Right atrium auricular region (tissue), 2 donors: ENCODE measurements around the gene MST1. TPM values are rescaled to one million over a fixed set of nuclear protein-coding genes. Genes with fewer than 3 reads are reported as not detected.

Source experiments
- DNase-seq: peaks from one replicate; pipeline ENCODE4 v3.0.0-alpha.2; 2019; ENCODE audit warnings: low spot score
- H3K27ac ChIP-seq, 2 donors: fragments of 200-600 bp; sonication (generic); 1 replicate in 1 of 2; 2 replicates in 1 of 2; pipeline ENCODE4 v1.5.1; 2016 to 2019
- H3K27me3 ChIP-seq, 2 donors: fragments of 200-600 bp; sonication (generic); one replicate each; pipeline versions ENCODE4 v1.5.1 to v1.6.0; 2017 to 2019
- H3K36me3 ChIP-seq: fragments of 200-600 bp; sonication (generic); one replicate; pipeline ENCODE4 v1.5.1; 2016
- H3K4me1 ChIP-seq, 2 donors: fragments of 200-600 bp; sonication (generic); one replicate each; pipeline versions ENCODE4 v1.5.1 to v1.6.0; 2017 to 2019
- H3K4me3 ChIP-seq, 2 donors: fragments of 200-600 bp; sonication (generic); 1 replicate in 1 of 2; 2 replicates in 1 of 2; pipeline ENCODE4 v1.5.1; 2017 to 2019; ENCODE audit warnings: mild to moderate bottlenecking in 1 of 2, moderate library complexity in 1 of 2
- H3K9me3 ChIP-seq, 2 donors: fragments of 200-600 bp; sonication (generic); one replicate each; pipeline ENCODE4 v1.5.1; 2019
- total RNA-seq, 2 donors: library from RNA; depleted of rRNA; stranded (reverse); fragments of >200 nt; gene quantifications; one replicate each; pipeline ENCODE4 v1.1.0, GENCODE V29; 2016
- TF ChIP-seq, protein P1 (sequence below), 2 donors: fragments of 200-600 bp; sonication (generic); IDR thresholded peaks; one replicate each; pipeline ENCODE4 v1.5.1; 2019; ENCODE audit warnings: antibody characterized with exemption in 2 of 2

The MST1 gene
- total RNA-seq, 2 donors from 2014 or later: 3.9 to 8.0 TPM

GRCh38 chr3:49658711-49659110 is 30.6 kb downstream of the MST1 start:
- TF ChIP-seq, protein P1, sequence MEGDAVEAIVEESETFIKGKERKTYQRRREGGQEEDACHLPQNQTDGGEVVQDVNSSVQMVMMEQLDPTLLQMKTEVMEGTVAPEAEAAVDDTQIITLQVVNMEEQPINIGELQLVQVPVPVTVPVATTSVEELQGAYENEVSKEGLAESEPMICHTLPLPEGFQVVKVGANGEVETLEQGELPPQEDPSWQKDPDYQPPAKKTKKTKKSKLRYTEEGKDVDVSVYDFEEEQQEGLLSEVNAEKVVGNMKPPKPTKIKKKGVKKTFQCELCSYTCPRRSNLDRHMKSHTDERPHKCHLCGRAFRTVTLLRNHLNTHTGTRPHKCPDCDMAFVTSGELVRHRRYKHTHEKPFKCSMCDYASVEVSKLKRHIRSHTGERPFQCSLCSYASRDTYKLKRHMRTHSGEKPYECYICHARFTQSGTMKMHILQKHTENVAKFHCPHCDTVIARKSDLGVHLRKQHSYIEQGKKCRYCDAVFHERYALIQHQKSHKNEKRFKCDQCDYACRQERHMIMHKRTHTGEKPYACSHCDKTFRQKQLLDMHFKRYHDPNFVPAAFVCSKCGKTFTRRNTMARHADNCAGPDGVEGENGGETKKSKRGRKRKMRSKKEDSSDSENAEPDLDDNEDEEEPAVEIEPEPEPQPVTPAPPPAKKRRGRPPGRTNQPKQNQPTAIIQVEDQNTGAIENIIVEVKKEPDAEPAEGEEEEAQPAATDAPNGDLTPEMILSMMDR (IDR thresholded peaks at IDR 0.05): no peak
- DNase-seq: no peak
- no peaks in the 10 kb centered on the region for H3K9me3 ChIP-seq
- H3K27me3 ChIP-seq: no peaks in the 10 kb centered on the region
- H3K36me3 ChIP-seq: no peaks in the 10 kb centered on the region
- H3K4me3 ChIP-seq: no peak overlapping the region
- H3K27ac ChIP-seq: no peak overlapping the region
- H3K4me1 ChIP-seq: no peaks in the 10 kb centered on the region

- H3K9me3 ChIP-seq: no peaks in the 10 kb centered on the region
- H3K27ac ChIP-seq: no peak overlapping the region
- H3K4me3 ChIP-seq: no peak overlapping the region
- no peaks in the 10 kb centered on the region for H3K4me1 ChIP-seq
- TF ChIP-seq, protein P1 (IDR thresholded peaks at IDR 0.05): no peak
- no peaks in the 10 kb centered on the region for H3K36me3 ChIP-seq
- DNase-seq: no peak
- no peaks in the 10 kb centered on the region for H3K27me3 ChIP-seq
These were observed 31.9 kb downstream of the MST1 start for GRCh38 chr3:49657208-49657915.

DNA sequence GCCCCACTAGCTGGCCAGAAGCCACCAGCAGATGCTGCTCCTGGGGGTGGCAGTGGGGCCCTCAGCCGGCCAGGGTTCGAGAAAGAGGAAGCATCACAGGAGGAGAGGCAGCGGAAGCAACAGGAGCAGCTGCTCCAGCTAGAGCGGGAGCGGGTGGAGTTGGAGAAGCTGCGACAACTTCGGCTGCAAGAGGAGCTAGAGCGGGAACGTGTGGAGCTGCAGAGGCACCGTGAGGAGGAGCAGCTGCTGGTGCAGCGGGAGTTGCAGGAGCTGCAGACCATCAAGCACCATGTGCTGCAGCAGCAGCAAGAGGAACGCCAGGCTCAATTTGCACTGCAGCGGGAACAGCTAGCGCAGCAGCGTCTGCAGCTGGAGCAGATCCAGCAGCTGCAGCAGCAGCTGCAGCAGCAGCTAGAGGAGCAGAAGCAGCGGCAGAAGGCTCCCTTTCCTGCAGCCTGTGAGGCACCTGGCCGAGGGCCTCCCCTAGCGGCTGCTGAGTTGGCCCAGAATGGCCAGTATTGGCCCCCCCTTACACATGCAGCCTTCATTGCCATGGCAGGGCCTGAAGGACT is 32.6 kb downstream of the MST1 start:
- Histone ChIP-seq H3K36me3 (no peaks in the 10 kb centered on the region), H3K27ac (no peak overlapping the region), H3K4me3 (no peak overlapping the region), H3K27me3 (no peaks in the 10 kb centered on the region), H3K9me3 (no peaks in the 10 kb centered on the region), H3K4me1 (no peaks in the 10 kb centered on the region)
- TF ChIP-seq, protein P1 (IDR thresholded peaks at IDR 0.05): no peak
- DNase-seq: no peak

GRCh38 chr3:49655731-49656285 is 33.5 kb downstream of the MST1 start:
- no peaks in the 10 kb centered on the region for H3K9me3 ChIP-seq
- no peak for DNase-seq
- H3K27ac ChIP-seq: no peak overlapping the region
- no peaks in the 10 kb centered on the region for H3K27me3 ChIP-seq
- no peaks in the 10 kb centered on the region for H3K36me3 ChIP-seq
- H3K4me3 ChIP-seq: no peak overlapping the region
- H3K4me1 ChIP-seq: no peaks in the 10 kb centered on the region
- TF ChIP-seq, protein P1 (IDR thresholded peaks at IDR 0.05): no peak

GRCh38 chr3:49654955-49655556 is 34.2 kb downstream of the MST1 start:
- TF ChIP-seq, protein P1 (IDR thresholded peaks at IDR 0.05): no peak
- Histone ChIP-seq H3K4me1 (no peaks in the 10 kb centered on the region), H3K27ac (no peak overlapping the region), H3K4me3 (no peak overlapping the region), H3K27me3 (no peaks in the 10 kb centered on the region), H3K9me3 (no peaks in the 10 kb centered on the region), H3K36me3 (no peaks in the 10 kb centered on the region)
- DNase-seq: no peak
